GM19463 (cell line): ENCODE measurements around the gene ZFYVE27.

Experiments
- ATAC-seq: cut with Tn5 transposase; IDR thresholded peaks from one replicate; pipeline ENCODE4 v1.9.1; 2021; ENCODE audit warnings: mild to moderate bottlenecking, moderate library complexity; ENCODE audit not compliant: unreplicated experiment

ZFYVE27 gene

DNA sequence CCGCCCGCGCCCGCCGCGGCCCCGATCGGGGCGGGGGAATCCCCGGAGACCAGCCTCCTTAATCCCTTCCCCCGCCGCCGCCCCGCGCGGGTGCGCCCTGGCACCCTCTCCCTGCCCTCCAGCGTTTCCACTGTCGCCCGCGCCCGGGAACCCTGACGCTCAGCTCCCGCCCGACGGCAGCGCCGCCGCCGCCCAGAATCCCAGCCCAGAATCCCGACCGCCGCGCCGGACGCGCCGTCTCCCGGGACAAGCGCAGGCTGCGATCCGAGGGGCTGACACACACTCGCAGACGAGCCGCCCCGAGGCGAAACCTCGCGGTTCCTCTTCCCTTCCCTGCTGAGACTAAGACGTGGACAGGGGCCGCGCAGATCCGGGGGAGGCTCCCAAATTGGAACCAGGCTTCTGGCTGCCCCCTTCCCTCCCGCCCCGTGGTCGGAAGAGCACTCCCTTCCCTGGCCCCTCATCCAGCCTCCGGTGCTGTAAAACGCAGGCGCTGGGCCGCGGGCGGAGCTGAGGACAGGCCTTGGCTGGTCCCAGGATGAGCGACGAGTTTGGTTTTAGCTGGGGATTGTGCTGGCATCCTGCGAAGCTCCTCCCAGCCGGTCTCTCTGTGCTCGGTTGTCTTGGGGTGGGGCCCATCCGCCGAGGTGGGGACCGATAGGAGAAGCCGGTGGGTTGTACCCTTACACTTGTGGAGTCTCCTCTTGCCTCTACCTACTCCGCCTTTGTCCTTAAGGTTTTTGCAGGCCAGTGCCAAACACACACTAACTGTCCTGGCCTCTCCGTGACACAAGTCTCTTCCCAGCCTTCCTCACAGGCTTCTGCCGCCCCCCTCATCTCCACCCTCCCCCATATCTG is 22.3 kb upstream of the ZFYVE27 start:
- ATAC-seq, result peak; percentile 34

DNA sequence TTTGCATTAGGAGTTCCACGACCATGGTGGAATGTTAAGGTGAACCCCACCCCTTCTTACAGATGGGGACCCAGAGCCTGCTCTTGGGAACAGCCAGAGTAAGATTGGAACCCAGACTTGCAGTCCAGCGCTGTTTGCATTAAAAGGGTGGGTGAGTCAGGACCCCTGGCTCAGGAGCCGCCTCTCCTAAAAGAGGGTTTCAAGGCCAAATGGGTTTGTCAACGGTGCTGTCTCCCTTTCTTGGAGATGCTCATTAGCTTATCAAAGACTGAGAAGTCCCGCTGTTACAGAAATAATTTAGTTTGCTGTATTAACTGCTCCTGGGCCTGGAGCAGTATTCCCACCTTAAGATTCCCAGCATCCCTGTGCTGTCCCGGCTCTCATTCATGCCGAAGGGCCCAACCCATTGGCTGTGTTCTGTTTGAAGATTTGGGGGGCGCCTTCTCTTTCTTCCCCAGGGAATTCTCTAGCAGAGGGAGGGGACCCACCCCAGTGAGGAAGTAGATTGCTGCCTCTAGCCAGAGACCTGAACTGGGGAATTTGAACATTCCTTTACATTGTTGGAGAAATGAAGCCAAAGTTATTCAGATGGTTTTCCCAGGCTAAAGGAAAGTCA is 21.6 kb upstream of the ZFYVE27 start:
- ATAC-seq, result no peak

DNA sequence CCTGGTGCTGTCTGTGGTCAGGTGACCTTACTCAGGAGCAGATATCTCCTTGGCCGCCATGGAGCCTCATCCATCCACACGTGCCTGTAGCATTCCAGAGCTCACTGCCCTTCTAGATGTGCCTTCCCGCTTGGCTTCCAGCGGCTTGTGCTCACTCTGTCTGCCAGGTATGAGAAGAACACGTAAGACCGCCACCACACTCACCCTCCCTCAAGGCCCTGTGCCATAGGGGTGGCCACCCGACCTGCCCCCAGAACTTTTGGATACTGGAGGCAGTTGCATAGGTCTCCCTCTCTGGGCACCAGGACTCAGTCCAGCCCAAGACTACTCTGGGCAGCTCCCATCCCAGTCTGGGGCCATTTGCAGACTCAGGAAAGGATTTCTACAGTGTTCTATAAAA is 19.3 kb upstream of the ZFYVE27 start:
- ATAC-seq, result no peak

DNA sequence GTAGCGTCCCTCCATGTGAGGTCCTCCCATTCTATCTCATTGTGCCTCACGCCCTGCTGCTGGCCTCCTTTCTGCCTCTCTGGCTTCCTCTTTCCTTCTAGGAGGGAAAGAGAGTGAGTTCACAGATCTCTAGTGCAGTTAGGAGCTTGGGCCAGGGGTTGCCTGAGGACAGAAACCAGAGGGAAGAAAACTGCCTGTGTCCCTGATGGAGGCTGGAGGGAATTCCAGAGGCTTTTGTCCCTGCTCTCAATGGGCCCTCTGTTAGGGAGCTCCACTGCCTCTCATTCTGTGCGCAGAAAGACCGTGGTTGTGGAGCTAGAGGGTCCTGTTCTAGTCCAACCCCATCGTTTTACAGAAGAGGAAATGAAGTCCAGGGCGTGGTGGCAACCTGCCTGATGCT is 18.8 kb upstream of the ZFYVE27 start:
- ATAC-seq, result no peak

DNA sequence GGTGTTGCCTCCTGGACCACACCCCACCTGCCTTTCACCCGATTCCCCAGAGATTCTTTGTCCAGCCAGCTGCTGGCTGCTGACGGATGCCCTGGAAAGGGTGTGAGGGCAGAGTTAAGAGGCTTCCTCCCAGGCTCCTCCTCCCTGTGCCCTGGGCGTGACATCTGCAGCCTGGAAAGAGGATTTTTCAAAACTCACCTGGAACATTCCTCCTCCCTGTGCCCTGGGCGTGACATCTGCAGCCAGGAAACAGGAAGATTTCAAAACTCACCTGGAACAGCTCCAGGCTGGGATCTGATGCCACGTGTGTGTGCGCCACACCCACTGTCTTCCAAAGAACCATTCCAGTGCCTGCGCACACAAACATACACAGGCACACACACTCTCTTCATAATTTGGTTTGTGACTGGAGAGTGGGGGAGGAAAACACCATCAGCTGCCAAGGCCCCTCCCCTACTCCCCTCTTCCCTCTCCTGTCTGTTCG is 18.2 kb upstream of the ZFYVE27 start:
- no peak for ATAC-seq

DNA sequence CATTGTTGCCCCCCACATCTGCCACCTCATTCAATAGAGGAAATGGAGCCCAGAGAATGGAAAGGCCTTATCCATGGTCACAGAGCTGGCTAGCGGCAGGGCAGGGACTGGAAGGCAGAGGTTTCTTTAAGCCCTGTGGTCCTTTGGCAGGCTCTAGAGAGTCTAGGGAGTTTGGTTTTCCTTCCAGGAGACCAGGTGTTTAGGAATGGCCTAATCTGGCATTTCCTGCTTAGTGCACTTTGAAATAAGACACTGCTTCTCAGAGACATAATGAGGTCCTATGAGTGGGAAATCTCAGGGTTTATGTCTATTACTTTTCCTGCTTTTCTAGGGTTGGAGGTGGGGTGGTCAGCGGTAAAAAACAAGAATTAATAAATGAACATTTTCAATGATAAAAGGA is 17.3 kb upstream of the ZFYVE27 start:
- no peak for ATAC-seq

DNA sequence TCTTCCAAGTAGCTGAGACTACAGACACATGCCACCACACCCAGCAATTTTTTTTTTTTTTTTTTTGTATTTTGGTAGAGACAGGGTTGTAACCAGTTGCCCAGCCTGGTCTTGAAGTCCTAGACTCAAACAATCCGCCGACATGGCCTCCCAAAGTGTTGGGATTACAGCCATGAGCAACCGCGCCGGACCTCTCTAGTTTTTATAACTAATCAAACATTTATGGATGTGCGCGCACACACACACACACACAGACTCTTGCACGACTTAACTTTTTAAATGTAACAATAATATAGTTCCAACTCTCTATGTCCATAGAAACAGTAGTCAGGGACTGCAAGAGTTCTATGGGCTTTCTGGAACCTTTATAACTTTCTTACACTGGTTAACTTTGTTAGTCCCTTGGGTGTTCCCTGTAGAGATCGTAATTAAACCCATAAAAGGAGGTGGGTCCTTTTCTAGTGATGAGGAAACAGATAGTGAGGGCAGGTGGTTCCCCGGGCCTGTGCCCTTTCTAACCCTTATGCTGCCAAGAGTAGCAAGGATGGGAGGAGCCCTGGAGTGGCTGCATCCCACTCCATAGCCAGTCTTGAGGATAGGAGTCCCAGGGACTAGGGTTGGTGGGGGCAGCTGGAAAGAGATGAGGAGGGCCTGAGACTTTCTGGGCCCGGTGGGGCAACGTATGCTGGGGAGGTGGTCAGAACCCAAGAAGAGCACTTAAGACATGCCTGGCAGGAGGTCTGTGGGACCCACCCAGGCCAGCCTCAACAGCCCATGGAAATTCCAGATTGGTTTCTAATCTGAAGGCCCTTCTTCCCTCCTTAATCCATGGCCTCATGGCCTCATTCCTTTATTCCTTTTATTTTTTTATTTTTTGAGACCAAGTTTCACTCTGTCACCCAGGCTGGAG is 14.8 kb upstream of the ZFYVE27 start:
- no peak for ATAC-seq

DNA sequence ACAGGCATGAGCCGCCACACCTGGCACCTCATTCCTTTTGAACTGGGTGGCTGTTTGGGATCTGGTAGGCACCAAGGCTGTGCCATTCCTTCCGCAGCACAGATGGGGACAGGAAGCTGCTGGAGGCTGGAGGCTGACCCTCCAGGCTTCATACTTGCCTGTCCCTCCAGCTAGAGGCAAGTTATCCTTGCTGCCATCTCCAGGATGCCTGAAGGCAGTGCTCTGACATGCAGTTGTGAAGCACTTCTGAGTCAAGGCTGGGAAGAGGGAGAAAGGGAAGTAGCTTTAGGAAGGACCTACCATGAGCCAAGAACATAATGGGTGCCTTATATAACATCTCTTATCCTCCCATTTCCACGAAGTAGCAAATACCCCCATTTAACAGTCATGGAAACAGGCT is 13.9 kb upstream of the ZFYVE27 start:
- ATAC-seq, result no peak

DNA sequence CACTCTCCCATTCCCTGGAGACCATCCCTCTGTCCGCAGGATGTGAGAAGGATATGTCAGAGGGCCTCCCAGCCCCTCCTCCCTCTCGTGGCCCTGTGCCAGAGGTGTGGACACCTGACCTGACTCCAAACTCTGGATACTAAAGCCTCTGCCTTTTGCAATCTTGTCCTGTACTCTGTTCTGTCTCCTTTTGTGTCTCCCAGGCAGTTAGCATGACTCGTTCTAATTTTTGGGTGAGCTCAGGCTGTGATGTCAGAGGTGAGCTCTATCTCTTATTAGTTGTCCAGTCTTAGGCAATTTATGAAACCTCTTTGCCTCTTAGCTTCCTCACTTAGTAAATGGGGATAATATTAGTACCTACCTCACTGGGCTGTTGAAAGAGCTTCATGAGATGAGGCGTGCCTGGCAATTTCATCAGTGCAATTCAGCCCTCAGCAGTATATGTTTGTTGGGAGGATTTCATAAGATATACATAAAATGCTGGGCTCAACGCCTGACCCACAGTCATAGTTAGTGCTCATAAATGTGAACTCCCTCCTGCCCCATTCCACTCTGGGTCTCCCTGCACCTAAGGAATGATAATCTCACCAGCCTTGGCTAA is 12.5 kb upstream of the ZFYVE27 start:
- ATAC-seq, result no peak

DNA sequence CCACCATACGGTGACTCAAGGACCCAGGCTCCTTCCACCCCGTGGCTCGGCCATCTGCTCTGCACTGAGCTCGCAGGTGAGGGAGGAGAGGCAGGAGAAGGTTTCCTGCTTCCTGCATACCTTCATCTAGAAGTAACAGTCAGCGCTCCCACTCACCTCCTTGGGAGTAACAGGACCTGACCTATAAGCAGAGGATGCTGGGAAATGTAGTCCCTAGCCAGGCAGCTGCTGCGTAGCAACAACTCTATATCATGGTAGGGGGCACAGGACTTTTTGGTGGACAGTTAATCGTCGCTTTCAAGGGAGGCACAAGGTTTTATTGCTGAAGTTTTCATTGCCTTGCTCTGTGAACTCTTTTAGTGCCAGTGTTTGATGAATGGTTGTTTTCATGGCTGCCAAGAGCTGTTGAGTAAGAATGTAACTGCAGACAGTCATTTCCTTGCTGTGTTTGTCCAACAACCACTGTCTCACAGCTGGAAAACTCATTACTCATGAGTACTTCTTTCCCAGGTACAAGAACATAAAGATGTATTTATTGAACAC is 10.2 kb upstream of the ZFYVE27 start:
- ATAC-seq, result no peak

DNA sequence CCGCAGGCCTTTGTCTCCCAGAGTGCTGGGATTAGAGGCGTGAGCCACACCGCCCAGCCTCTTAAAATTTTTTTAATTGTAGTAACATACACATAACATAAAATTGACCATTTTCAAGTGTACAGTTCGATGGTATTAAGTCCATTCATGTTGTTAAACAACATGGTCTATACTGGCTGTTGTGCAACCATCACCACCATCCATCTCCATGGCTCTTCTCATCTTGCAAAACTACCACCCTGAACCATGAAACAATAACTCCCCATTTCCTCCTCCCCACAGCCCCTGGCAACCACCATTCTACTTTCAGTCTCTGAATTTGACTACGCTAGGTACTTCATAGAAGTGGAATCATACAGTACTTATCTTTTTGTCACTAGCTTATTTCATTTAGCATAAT is 7.9 kb upstream of the ZFYVE27 start:
- ATAC-seq, result no peak

DNA sequence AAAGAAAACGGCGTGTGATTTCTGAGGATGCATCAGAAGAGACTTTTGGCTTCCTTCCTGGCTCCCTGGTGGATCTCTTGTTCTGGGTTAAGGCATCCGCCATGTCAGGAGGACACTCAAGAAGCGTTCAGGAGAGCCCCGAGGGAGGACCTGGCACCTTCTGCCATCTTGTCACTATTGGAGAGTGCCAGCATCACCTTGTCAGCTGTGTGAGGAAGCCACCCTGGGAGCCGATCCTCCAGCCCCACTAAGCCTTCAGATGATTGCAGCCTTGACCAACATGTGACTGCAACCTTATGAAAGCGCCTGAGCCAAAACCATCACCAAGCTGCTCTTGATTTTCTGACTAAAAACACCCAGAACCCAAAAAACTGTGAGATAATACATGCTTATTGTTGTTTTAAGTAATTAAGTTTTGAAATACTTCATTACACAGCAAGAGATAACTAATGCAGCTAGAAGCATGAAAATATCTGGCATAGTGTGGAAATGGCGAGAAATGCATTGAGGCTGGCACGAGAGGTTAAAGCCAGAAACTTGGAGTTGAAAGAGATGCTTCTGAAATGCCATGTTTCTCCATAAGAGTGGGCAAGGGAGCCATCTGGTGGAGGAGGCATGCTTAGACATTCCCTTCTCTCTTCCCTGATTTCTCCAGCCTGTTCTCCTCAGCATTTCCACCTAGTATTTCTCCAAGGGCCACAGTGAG is 5.4 kb upstream of the ZFYVE27 start:
- ATAC-seq, result no peak

DNA sequence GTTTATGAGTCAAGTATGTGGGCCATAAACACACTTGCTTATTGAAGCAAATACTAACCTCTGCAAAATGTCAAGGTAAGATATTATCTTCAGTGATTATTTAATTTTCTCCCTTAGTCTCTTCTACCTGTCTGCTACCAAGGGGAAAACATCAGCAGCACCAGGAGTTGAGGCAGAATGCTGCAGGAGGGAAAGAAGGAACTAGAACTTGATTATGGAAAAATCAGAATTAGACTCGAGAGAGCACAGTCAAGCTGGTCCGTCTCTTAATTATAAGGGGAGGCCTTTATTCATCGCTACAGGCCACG is 4.9 kb upstream of the ZFYVE27 start:
- no peak for ATAC-seq

DNA sequence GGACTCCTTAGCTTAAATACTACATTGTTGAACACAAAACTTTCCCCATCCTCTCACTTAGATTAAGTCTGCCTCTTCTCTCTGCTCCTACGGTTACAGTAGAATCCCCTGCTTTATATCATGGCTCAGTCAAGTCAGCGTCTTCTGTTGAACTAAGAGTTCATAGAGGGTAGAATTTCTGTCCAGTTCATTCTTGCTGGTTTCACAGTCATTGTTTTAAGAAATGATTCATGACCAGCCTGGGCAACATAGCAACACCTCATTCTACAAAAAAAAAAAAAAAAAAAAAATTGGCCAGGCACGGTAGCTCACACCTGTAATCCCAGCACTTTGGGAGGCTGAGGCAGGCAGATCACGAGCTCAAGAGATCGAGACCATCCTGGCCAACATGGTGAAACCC is 3.7 kb upstream of the ZFYVE27 start:
- ATAC-seq, result no peak

DNA sequence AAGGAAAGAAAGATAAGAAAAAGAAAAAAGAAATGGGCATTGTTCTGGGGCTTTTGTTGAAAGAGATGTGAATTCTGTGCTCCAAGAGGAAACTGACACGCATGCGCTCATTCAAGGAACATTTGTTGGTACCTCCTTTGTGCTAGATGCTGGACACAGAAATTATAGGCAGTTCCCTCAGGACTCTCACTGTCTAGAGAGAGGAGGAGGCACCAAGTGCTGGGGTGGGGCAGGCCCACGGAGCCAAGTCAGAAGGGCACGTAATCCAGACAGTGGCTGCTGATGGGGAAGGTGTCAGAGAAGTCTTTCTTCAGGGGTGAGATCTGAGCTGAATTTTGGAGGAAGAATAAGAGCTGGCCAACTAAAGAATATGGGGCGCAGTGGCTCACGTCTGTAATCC is 2.9 kb upstream of the ZFYVE27 start:
- ATAC-seq, result no peak

DNA sequence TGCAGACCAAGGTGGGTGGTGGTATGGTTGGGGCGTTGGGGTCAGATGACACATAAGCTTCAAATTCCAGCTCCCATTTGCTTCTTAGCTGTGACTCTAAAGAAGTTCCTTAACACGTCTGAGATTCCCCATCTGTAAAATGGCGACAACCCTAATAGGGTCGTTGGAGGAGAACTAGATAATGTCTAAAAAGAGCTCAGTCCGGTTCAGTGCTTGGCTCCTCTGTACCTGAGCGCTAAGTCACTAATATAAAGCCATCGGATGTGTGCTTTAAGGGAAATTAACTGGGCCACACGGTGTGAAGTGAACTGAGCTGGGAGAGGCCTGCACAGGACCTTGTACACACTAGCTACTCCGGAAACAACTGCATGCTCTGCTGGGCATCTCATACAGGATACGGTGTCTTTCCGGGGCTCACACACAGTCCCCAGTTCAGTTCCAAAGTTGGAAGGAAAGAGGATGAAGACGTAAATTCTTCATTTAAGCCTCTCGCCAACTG is 476 bp upstream of the ZFYVE27 start:
- peak; percentile 16 for ATAC-seq

DNA sequence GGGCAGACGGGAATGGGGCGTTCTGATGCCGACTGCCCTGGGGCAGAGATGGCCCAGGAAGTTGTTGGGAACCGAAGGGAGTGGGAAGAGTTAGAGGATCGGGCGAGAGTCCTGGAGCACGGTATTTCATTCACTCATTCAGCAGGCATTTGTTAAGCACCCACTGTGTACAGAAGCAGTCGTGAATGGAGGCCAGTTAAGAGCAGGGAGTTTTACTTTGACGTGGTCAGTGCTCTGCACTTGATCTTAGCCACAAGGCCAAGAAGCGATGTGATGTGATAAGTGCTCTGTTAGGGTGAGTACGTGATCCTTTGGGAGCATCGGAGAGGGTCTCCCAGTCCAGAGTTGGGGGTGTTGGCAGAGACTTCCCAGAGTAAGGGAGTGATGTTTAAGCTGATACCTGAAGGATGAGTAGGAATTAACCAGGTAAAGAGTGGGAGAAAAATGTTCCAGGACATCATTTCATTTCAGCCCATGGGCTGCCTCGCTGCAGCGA is 890 bp downstream of the ZFYVE27 start:
- ATAC-seq, result peak; percentile 29

DNA sequence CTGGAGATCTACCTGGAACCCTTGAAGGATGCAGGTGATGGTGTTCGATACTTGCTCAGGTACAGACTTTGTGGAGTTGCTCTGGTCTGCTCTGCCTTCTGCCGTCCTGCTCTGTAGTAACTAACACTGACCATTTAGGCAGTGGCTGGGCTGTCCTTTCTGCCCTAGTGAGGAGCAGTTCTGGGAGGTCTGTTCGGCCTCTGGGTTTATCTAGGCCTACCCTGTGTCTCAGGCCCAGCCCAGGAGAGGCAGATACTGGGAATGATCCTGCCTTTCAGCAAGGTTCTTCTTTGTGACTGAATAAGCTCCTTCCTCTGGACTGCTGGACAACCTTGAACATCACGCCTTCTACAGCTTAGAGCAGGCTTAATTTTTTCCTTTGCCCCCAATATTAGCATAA is 1.7 kb downstream of the ZFYVE27 start:
- no peak for ATAC-seq

DNA sequence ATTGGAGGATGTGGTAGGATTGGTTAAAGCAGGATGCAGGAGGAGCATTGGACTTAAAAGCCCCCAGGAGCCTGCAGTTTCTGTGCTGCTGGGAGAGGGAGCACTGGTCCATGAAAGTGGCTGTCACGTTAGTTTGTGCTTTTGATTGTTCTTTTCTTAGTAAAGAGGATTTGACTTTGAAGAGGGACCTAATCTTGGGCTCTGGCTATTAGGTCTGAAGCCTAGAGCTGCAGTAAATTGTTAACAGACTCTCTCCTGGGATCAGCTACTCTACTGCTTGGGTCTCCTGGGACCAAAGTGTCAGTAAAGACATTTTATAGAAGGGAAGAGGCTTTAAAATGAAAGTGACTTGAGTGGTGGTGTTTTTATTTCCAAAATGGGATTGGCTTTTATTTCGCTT is 3.7 kb downstream of the ZFYVE27 start:
- no peak for ATAC-seq
